Amygdala (tissue), 56 donors: ENCODE measurements around the gene ADD1.
A peak's percentile ranks its signal among the peaks of the same experiment; 100 is the strongest.

Source experiments
- DNase-seq, 56 donors: peaks; one replicate each; lab custom pipeline; 2025; lab: John Stamatoyannopoulos, UW

The ADD1 gene

GRCh38 chr4:2804973-2805501 is 38.6 kb upstream of the ADD1 start:
- no peak for DNase-seq

- no peak for DNase-seq
These were observed 37.8 kb upstream of the ADD1 start for GRCh38 chr4:2805712-2806389.

- peak in 26 of 56 donors; percentile 9 to 71 (median 48) for DNase-seq
These were observed 37.0 kb upstream of the ADD1 start for GRCh38 chr4:2806390-2807355.

GRCh38 chr4:2807571-2807970 is 36.1 kb upstream of the ADD1 start:
- no peak for DNase-seq

GRCh38 chr4:2808001-2808400 is 35.6 kb upstream of the ADD1 start:
- no peak for DNase-seq

- peak in 10 of 56 donors; percentile 19 to 50 (median 34) for DNase-seq
These were observed 33.9 kb upstream of the ADD1 start for GRCh38 chr4:2809610-2810180.

GRCh38 chr4:2810388-2810787 is 33.3 kb upstream of the ADD1 start:
- DNase-seq = no peak

GRCh38 chr4:2811830-2812611 is 31.6 kb upstream of the ADD1 start:
- peak in 24 of 56 donors; percentile 20 to 68 (median 38) for DNase-seq

- no peak for DNase-seq
These were observed 30.9 kb upstream of the ADD1 start for GRCh38 chr4:2812612-2813354.

GRCh38 chr4:2813446-2814405 is 29.9 kb upstream of the ADD1 start:
- no peak for DNase-seq

- no peak for DNase-seq
These were observed 28.9 kb upstream of the ADD1 start for GRCh38 chr4:2814627-2815270.

- no peak for DNase-seq
These were observed 27.2 kb upstream of the ADD1 start for GRCh38 chr4:2816401-2816954.

GRCh38 chr4:2817137-2817536 is 26.5 kb upstream of the ADD1 start:
- DNase-seq = no peak

GRCh38 chr4:2817701-2818350 is 25.8 kb upstream of the ADD1 start:
- no peak for DNase-seq

- no peak for DNase-seq
These were observed 25.2 kb upstream of the ADD1 start for GRCh38 chr4:2818351-2818939.
